NB4 (cell line): ENCODE data around the gene CDC14B.

Source experiments
- CTCF ChIP-seq: IDR thresholded peaks from one replicate; pipeline ENCODE4 v1.5.1; 2012; ENCODE audit warnings: low read depth, low read length
- MAX ChIP-seq: IDR thresholded peaks from 2 replicates; pipeline ENCODE4 v1.6.1; 2011; ENCODE audit warnings: low read depth, low read length
- POLR2A ChIP-seq: IDR thresholded peaks from 2 replicates; pipeline ENCODE4 v1.6.1; 2011; ENCODE audit warnings: mild to moderate bottlenecking; ENCODE audit not compliant: insufficient read length; ENCODE audit errors: extremely low read depth

- TF ChIP-seq MAX (no peak), POLR2A (no peak), CTCF (no peak)
These were observed 64.7 kb downstream of the CDC14B start for GRCh38 chr9:96554801-96555566.
